Trophoblast cell (in vitro differentiated cells and primary cell): ENCODE measurements around the gene OR2A12.

ENCODE experiments used
- DNase-seq, 2 donors: peaks; one replicate each; pipeline ENCODE4 v3.0.0-alpha.2; 2016
- H2AFZ ChIP-seq: 2 replicates; pipeline ENCODE4 v1.6.1; 2013; ENCODE audit warnings: low read length, moderate library complexity, mild to moderate bottlenecking; ENCODE audit not compliant: insufficient read depth, poor library complexity
- H2AK5ac ChIP-seq: 2 replicates; pipeline ENCODE4 v1.6.1; 2013; ENCODE audit warnings: mild to moderate bottlenecking, low read length
- H2BK120ac ChIP-seq: 2 replicates; pipeline ENCODE4 v1.6.1; 2013; ENCODE audit warnings: low read length, mild to moderate bottlenecking, moderate library complexity; ENCODE audit not compliant: insufficient read depth, poor library complexity
- H2BK12ac ChIP-seq: 2 replicates; pipeline ENCODE4 v1.6.1; 2013; ENCODE audit warnings: mild to moderate bottlenecking, low read length, moderate library complexity
- H2BK5ac ChIP-seq: 2 replicates; pipeline ENCODE4 v1.6.1; 2013; ENCODE audit warnings: low read length, low read depth, moderate library complexity, mild to moderate bottlenecking; ENCODE audit not compliant: poor library complexity
- H3K14ac ChIP-seq: 2 replicates; pipeline ENCODE4 v1.6.1; 2013; ENCODE audit warnings: mild to moderate bottlenecking, low read length
- H3K18ac ChIP-seq: 2 replicates; pipeline ENCODE4 v1.6.1; 2013; ENCODE audit warnings: mild to moderate bottlenecking, low read length
- H3K23ac ChIP-seq: 2 replicates; pipeline ENCODE4 v1.6.1; 2013; ENCODE audit warnings: low read length
- H3K27ac ChIP-seq: 2 replicates; pipeline ENCODE4 v1.5.1; 2013; ENCODE audit warnings: low read depth, mild to moderate bottlenecking, inconsistent platforms, low read length, moderate library complexity
- H3K27me3 ChIP-seq: 2 replicates; pipeline ENCODE4 v1.6.1; 2013; ENCODE audit warnings: inconsistent platforms, mild to moderate bottlenecking, low read length, moderate library complexity; ENCODE audit not compliant: insufficient read depth
- H3K36me3 ChIP-seq, 2 experiments: 1 replicate in 1 of 2; 2 replicates in 1 of 2; pipeline ENCODE4 v1.6.1; 2013; ENCODE audit warnings: low read length in 2 of 2, mild to moderate bottlenecking in 2 of 2, moderate library complexity in 1 of 2; ENCODE audit not compliant: insufficient read depth in 2 of 2, control insufficient read depth in 1 of 2
- H3K4ac ChIP-seq: 2 replicates; pipeline ENCODE4 v1.6.1; 2013; ENCODE audit warnings: low read depth, mild to moderate bottlenecking, low read length, moderate library complexity
- H3K4me1 ChIP-seq, 2 experiments: 1 replicate in 1 of 2; 2 replicates in 1 of 2; pipeline ENCODE4 v1.6.1; 2013; ENCODE audit warnings: low read length in 2 of 2, mild to moderate bottlenecking in 2 of 2, moderate library complexity in 1 of 2; ENCODE audit not compliant: insufficient read depth in 2 of 2, control insufficient read depth in 1 of 2
- H3K4me2 ChIP-seq: 2 replicates; pipeline ENCODE4 v1.6.1; 2013; ENCODE audit warnings: inconsistent platforms, mild to moderate bottlenecking, low read length, moderate library complexity
- H3K4me3 ChIP-seq: 2 replicates; pipeline ENCODE4 v1.5.1; 2013; ENCODE audit warnings: mild to moderate bottlenecking, low read depth, low read length, inconsistent platforms
- H3K79me1 ChIP-seq: one replicate; pipeline ENCODE4 v1.6.1; 2013; ENCODE audit warnings: low read length
- H3K79me2 ChIP-seq: 2 replicates; pipeline ENCODE4 v1.6.1; 2013; ENCODE audit warnings: low read length, mild to moderate bottlenecking; ENCODE audit not compliant: control insufficient read depth, insufficient read depth, poor library complexity
- H3K9ac ChIP-seq: 2 replicates; pipeline ENCODE4 v1.6.1; 2013; ENCODE audit warnings: mild to moderate bottlenecking, low read length
- H3K9me3 ChIP-seq: 2 replicates; pipeline ENCODE4 v1.6.1; 2013; ENCODE audit warnings: low read depth, mild to moderate bottlenecking, control low read depth, inconsistent platforms, low read length; ENCODE audit not compliant: insufficient read depth
- H4K12ac ChIP-seq: 2 replicates; pipeline ENCODE4 v1.6.1; 2013; ENCODE audit warnings: low read depth, mild to moderate bottlenecking, low read length, moderate library complexity
- H4K8ac ChIP-seq: 2 replicates; pipeline ENCODE4 v1.6.1; 2013; ENCODE audit warnings: low read depth, mild to moderate bottlenecking, low read length, moderate library complexity
- H4K91ac ChIP-seq: one replicate; pipeline ENCODE4 v1.6.1; 2013; ENCODE audit warnings: low read depth, mild to moderate bottlenecking, low read length, moderate library complexity
- WGBS: extraction: QIAGEN DNeasy Blood & Tissue Kit; methylation state at CpG from one replicate; pipeline ENCODE4 v1.1.7; 2013; ENCODE audit warnings: missing lambda C conversion rate; ENCODE audit not compliant: insufficient read length, insufficient coverage; ENCODE audit errors: extremely low coverage; 5-methylcytosine and 5-hydroxymethylcytosine counted together

The OR2A12 gene

GRCh38 chr7:144110272-144110671 lies 24.2 kb downstream of the OR2A12 start:
- H3K79me1 ChIP-seq, result no peaks in the 10 kb centered on the region
- H2AK5ac ChIP-seq, result no peak overlapping the region
- no peak overlapping the region for H3K4me2 ChIP-seq
- no peak for DNase-seq
- no peak overlapping the region for H4K8ac ChIP-seq
- no peaks in the 10 kb centered on the region for H3K9me3 ChIP-seq
- no peak overlapping the region for H3K14ac ChIP-seq
- no peaks in the 10 kb centered on the region for H3K4me1 ChIP-seq
- H3K9ac ChIP-seq, result no peak overlapping the region
- H3K4me3 ChIP-seq, result no peak overlapping the region
- H2AFZ ChIP-seq, result no peak overlapping the region
- H2BK5ac ChIP-seq, result no peak overlapping the region
- no peak overlapping the region for H3K4ac ChIP-seq
- H3K36me3 ChIP-seq, result no peaks in the 10 kb centered on the region
- H2BK12ac ChIP-seq, result no peak overlapping the region
- no peak overlapping the region for H3K27ac ChIP-seq
- H2BK120ac ChIP-seq, result no peak overlapping the region
- H4K12ac ChIP-seq, result no peak overlapping the region
- WGBS, result no CpG with 5 or more reads among the region's 5 CpGs
- H3K79me2 ChIP-seq, result no peaks in the 10 kb centered on the region
- H3K18ac ChIP-seq, result no peak overlapping the region
- H3K23ac ChIP-seq, result no peak overlapping the region
- H4K91ac ChIP-seq, result no peak overlapping the region
- H3K27me3 ChIP-seq, result no peaks in the 10 kb centered on the region

GRCh38 chr7:144113651-144114050 lies 27.6 kb downstream of the OR2A12 start:
- Histone ChIP-seq H3K27ac (no peak overlapping the region), H2BK12ac (no peak overlapping the region), H3K36me3 (no peaks in the 10 kb centered on the region), H3K79me1 (no peaks in the 10 kb centered on the region), H2AK5ac (no peak overlapping the region), H3K4ac (no peak overlapping the region), H3K9ac (no peak overlapping the region), H4K8ac (no peak overlapping the region), H3K23ac (no peak overlapping the region), H3K4me3 (no peak overlapping the region), H3K79me2 (no peaks in the 10 kb centered on the region), H2AFZ (no peak overlapping the region), H3K14ac (no peak overlapping the region), H3K18ac (no peak overlapping the region), H2BK120ac (no peak overlapping the region), H3K27me3 (no peaks in the 10 kb centered on the region), H3K4me1 (no peaks in the 10 kb centered on the region), H3K9me3 (no peaks in the 10 kb centered on the region), H4K91ac (no peak overlapping the region), H2BK5ac (no peak overlapping the region), H4K12ac (no peak overlapping the region), H3K4me2 (no peak overlapping the region)
- no peak for DNase-seq
- WGBS, result no CpG with 5 or more reads among the region's 1 CpG

DNA sequence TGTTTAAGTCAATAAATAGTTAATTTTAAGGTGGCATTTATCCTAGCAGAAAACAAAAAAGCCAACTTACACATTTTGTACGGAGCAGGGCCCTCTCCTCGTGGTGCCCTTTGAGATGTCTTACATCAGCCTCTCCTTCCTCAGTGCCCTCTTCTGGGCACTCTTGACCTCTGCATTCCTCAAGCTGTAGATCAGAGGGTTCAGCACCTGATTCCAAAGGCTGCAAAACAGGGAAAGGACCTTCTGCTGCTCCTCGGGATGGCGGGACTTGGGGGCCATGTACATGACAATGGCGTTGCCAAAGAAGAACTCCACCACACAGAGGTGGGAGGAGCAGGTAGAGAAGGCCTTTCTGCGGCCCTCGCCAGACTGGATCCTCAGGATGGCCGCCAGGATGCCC lies 32.3 kb downstream of the OR2A12 start:
- H3K9me3 ChIP-seq, result no peaks in the 10 kb centered on the region
- no peak overlapping the region for H2AFZ ChIP-seq
- H4K12ac ChIP-seq, result no peak overlapping the region
- WGBS, result no CpG with 5 or more reads among the region's 8 CpGs
- H3K27ac ChIP-seq, result no peak overlapping the region
- H3K23ac ChIP-seq, result no peak overlapping the region
- H4K8ac ChIP-seq, result no peak overlapping the region
- H2BK12ac ChIP-seq, result no peak overlapping the region
- no peak for DNase-seq
- H3K79me2 ChIP-seq, result no peaks in the 10 kb centered on the region
- H2BK120ac ChIP-seq, result no peak overlapping the region
- H3K4me2 ChIP-seq, result no peak overlapping the region
- H2AK5ac ChIP-seq, result no peak overlapping the region
- H3K27me3 ChIP-seq, result no peaks in the 10 kb centered on the region
- no peak overlapping the region for H3K9ac ChIP-seq
- H3K36me3 ChIP-seq, result no peaks in the 10 kb centered on the region
- no peaks in the 10 kb centered on the region for H3K4me1 ChIP-seq
- H2BK5ac ChIP-seq, result no peak overlapping the region
- no peaks in the 10 kb centered on the region for H3K79me1 ChIP-seq
- no peak overlapping the region for H3K4me3 ChIP-seq
- no peak overlapping the region for H3K4ac ChIP-seq
- H3K18ac ChIP-seq, result no peak overlapping the region
- H4K91ac ChIP-seq, result no peak overlapping the region
- H3K14ac ChIP-seq, result no peak overlapping the region

DNA sequence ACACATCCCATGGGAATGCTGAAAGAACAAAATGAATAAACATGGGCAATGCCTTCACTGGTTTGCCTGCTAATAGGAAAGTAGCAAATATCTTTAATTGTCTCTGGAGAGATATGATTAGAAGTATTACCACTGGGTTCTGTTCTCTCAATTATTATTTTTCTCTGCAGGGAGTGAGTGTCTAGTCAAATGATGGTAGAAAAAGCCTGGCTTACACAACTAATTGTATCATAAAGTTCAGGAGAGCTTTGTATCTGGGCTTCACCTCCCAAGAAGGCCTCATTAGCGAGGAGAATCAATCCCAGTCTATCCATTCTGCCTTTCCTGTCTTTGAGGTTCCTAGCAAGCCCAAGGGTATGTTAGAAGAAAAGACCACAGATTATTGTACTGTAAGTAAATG lies 36.8 kb downstream of the OR2A12 start, which contains the start of gene OR2A14:
TSS of gene OR2A14 (plus strand) at position 301 of the 400 bp plus-strand sequence. CDS start 5,937 bp downstream, outside the sequence.
- no peak for DNase-seq
- no peaks in the 10 kb centered on the region for H3K9me3 ChIP-seq
- H3K4me2 ChIP-seq, result no peak within 1 kb of the TSS
- no peaks in the 10 kb centered on the region for H3K79me2 ChIP-seq
- H2AK5ac ChIP-seq, result no peak within 1 kb of the TSS
- H3K27me3 ChIP-seq, result no peaks in the 10 kb centered on the region
- no peak within 1 kb of the TSS for H2BK12ac ChIP-seq
- H4K8ac ChIP-seq, result no peak within 1 kb of the TSS
- H2AFZ ChIP-seq, result no peak within 1 kb of the TSS
- H2BK120ac ChIP-seq, result no peak within 1 kb of the TSS
- H3K36me3 ChIP-seq, result no peaks in the 10 kb centered on the region
- no peak within 1 kb of the TSS for H3K23ac ChIP-seq
- no peak within 1 kb of the TSS for H3K9ac ChIP-seq
- H4K91ac ChIP-seq, result no peak within 1 kb of the TSS
- H3K18ac ChIP-seq, result no peak within 1 kb of the TSS
- no peak within 1 kb of the TSS for H3K4ac ChIP-seq
- no peak within 1 kb of the TSS for H3K4me3 ChIP-seq
- no peak within 1 kb of the TSS for H3K14ac ChIP-seq
- H3K4me1 ChIP-seq, result no peaks in the 10 kb centered on the region
- no peak within 1 kb of the TSS for H3K27ac ChIP-seq
- no peaks in the 10 kb centered on the region for H3K79me1 ChIP-seq
- no CpG with 5 or more reads among the region's 1 CpG for WGBS
- no peak within 1 kb of the TSS for H4K12ac ChIP-seq
- no peak within 1 kb of the TSS for H2BK5ac ChIP-seq
